ENCODE data around the gene UGT2B15.
"Not testable (repeated sequence)": the region's sequence is repeated elsewhere in the genome, so short reads cannot be mapped to it uniquely, and the experiment has no call there.

The UGT2B15 gene

DNA sequence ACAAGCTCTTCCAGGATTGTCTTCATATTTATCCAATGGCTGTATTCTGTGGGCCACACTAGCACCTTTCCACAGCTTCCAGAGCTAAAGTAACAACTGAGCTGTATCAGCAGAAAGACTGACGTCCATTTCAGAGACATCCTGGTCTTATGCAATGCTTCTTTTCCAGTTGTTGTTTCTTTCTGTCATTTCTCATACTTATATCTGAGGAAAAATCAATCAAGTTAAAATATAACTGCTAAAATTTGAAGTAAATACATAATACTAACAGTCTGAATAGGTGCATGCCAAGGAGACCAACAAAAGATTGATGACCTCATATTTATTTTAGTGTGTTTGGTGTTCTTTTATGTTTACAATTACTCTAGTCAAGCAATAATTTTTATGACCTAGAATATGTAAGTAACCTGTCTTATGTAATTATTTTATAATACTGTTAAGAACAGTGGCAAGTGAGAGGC lies at the start of gene UGT2B15:
Gene UGT2B15 (minus strand): TSS at position 174 of the 461 bp plus-strand sequence. CDS start 34 bp downstream, at position 140.
- DNase-seq (ENCODE audit: low spot score) = not testable (repeated sequence)

- DNase-seq (ENCODE audit: low spot score) = no peak
Measured at GRCh38 chr4:68719075-68719473, 48.6 kb upstream of the UGT2B15 start.

DNA sequence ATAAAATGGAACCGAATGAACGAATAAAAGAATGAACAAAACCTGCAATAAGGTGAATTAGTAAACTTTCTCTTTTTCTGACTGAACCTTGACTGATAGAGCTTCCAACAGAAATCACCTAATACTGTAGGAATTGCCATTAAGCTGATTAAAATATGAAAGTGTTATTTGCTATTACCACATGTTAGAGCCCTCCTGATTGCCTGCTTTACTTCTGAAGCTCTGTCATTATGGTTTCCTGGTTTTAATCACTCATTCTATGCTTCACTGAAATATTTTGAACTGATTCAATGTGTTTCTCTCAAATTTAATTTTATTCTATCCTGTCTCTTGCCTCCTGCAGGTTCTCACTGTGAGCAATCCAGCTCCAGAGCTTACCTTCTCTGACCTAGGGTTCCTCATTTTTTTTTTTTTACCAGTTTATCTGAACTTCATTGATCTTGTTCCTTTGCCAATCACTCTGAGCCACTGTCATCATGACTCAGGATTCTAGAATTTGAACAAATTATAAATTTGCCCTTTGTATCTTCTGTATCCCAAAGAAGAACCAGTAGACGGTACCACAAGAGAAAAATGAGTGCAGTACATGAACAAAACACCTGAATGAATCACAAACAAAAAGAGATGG lies 48.1 kb upstream of the UGT2B15 start:
- DNase-seq (ENCODE audit: low spot score) = no peak

GRCh38 chr4:68717999-68718398 lies 47.5 kb upstream of the UGT2B15 start:
- DNase-seq (ENCODE audit: low spot score) = no peak

- no peak for DNase-seq (ENCODE audit: low spot score)
Measured at GRCh38 chr4:68714400-68714799, 43.9 kb upstream of the UGT2B15 start.

DNA sequence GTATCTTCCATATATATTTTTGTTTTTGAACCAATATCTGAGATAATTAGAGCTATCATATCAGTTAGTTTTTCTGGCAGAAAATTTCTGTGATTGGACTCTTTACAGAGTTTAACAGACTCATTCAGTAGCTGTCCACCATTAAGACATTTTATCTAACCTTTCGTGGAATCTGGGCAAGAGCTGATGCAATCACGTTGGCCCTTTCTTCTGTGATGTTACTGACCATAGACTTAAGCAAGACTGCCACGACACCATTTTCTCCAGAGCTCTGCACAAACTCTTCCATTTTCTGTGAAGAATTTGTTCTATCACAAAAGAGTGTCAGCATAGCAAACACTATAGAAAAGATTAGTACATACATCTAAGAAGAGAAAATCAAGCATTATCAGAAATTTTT lies 41.8 kb upstream of the UGT2B15 start:
- DNase-seq (ENCODE audit: low spot score) = no peak

DNA sequence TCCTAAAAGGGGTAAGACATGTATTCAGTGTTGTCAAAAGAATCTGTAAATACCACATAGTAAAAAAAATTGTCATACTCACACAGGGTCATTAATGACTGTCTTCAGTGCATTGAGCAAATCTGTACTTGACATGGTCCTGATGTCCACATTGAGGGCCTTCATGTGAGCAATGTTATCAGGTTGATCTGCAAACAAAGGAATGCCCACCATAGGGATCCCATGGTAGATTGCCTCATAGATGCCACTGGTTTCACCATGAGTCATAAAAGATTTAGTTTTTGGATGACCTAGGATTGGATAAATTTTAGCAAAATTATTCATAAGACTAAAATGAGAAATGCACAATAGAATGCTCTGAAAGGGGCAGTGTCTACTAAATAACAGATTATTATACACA lies 38.1 kb upstream of the UGT2B15 start:
- no peak for DNase-seq (ENCODE audit: low spot score)

- not testable (repeated sequence) for DNase-seq (ENCODE audit: low spot score)
Measured at GRCh38 chr4:68703168-68703567, 32.7 kb upstream of the UGT2B15 start.

DNA sequence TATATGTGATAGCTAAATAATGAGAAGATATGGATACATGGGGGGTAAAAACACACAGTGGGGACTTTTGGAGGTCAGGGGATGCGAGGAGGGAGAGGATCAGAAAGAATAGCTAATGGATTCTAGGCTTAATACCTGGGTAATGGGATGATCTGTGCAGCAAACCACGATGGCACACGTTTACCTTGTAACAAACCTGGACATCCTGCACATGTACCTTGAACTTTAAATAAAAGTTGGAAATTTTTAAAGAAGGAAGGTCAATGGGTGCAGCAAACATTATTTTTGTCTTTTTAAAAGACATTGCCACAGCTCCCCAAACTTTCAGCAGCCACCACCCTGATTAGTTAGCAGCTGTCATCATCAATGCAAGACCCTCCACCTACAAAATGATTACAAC lies 29.7 kb upstream of the UGT2B15 start:
- no peak for DNase-seq (ENCODE audit: low spot score)

- DNase-seq (ENCODE audit: low spot score) = no peak
Measured at GRCh38 chr4:68693325-68694075, 23.0 kb upstream of the UGT2B15 start.

- DNase-seq (ENCODE audit: low spot score) = no peak
Measured at GRCh38 chr4:68691186-68691585, 20.7 kb upstream of the UGT2B15 start.

DNA sequence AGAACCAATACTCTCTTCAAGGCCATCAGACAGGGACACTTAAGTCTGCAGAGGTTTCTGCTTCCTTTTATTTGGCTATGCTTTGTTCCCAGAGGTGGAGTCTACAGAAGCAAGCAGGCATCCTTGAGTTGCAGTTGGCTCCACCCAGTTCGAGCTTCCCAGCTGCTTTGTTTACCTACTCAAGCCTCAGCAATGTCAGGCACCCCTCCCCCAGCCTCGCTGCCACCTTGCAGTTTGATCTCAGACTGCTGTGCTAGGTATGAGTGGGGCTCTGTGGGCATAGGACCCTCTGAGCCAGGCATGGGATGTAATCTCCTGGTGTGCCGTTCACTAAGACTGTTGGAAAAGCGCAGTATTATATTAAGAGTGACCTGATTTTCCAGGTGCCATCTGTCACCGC lies 12.6 kb upstream of the UGT2B15 start:
- no peak for DNase-seq (ENCODE audit: low spot score)

DNA sequence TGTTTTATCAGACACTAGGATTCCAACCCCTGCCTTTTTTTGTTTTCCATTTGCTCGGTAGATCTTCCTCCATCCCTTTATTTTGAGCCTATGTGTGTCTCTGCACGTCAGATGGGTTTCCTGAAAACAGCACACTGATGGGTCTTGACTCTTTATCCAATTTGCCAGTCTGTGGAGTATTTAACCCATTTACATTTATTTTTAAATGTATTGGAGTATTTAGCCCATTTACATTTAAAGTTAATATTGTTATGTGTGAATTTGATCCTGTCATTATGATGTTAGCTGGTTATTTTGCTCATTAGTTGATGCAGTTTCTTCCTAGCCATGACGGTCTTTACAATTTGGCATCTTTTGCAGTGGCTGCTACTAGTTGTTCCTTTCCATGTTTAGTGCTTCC lies 10.8 kb upstream of the UGT2B15 start:
- not testable (repeated sequence) for DNase-seq (ENCODE audit: low spot score)

DNA sequence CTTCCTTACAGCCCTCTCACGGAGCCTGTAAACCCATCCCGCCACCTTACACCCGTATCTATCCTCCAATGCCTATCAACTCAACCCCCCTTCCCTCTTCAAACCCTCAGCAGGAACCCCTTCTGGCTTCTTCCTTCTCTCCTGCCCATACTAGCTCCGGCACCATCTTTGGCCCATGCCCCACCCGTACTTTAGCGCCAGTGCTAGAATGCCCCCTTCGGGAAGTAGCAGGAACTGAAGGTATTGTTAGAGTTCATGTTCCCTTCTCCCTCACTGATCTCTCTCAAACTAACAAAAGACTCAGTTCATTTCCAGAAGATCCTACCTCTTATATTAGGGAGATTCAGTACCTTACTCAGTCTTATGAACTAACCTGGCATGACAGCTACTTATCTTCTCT lies 2.7 kb upstream of the UGT2B15 start:
- no peak for DNase-seq (ENCODE audit: low spot score)

DNA sequence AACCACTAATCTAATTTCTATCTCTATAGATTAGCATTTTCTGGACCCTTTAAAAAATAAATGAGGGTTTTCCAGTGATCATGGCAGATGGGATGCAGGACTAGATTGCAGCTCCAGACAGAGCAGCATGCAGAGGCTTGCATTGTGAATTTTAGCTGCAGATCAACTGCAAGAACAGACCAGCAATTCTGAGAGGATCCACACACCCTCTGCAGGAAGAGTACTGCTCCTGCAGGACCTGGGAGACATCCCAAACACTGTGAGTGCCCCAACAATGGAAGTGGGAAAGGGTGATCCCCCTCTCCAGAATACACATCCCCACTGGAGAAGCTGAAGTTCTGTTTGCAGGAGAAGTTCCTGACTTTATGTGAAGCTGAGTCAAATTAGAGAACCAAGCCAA lies 765 bp upstream of the UGT2B15 start:
- DNase-seq (ENCODE audit: low spot score) = not testable (repeated sequence)

DNA sequence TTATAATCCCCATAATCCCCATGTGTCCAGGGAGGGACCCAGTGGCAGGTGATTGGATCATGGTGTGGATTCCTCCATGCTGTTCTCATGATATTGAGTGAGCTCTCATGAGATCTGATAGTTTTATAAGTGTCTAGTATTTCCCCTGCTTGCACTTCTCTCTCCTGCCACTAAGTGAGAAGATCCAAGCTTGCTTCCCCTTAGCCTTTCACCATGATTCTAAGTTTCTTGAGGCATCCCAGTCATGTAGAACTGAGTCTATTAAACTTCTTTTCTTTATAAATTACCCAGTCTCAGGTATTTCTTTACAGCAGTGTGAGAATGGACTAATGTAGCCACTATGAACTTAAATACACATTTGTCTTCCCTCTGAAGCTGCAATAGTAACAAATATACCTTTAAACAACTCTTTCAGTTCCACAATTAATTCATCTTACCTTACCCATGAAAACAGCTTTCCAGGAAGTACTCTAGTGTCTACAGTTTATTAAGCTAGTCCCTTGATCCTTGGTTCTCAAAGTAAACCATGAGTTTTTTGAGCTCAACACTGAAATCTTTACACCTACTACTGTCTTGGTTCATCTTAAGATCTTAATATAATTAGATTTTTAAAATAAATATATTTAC lies 1.8 kb downstream of the UGT2B15 start:
- DNase-seq (ENCODE audit: low spot score) = not testable (repeated sequence)

GRCh38 chr4:68667551-68667950 lies 2.9 kb downstream of the UGT2B15 start:
- not testable (repeated sequence) for DNase-seq (ENCODE audit: low spot score)

- not testable (repeated sequence) for DNase-seq (ENCODE audit: low spot score)
Measured at GRCh38 chr4:68664721-68665120, 5.7 kb downstream of the UGT2B15 start.

DNA sequence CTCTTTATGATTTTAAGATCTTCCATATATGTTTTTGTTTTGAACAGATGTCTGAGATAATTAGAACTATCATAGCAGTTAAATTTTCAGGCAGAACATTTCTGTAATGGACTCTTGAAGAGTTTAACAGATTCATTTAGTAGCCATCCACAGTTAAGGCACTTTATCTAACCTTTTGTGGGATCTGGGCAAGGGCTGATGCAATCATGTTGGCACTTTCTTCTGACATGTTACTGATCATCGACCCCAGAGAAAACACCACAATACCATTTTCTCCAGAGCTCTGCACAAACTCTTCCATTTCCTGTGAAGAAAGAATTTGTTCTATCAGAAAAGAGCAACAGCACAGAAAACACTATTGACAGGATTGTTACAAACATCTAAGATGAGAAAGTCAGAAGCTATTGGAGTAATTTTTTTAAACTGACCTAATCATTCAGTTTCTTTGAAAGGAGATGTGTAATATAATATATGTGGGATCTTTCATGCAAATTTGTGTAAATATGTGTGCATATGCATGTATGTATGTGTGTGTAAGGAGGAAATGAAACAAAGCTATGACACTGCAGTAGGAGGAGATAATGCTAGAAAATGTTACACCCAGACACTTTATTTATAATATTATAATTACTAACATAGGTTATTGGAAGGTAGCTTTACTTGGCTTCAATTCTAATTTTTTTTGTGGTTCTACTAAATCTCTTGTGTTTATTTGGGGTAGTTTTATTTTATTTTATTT lies 7.4 kb downstream of the UGT2B15 start:
- not testable (repeated sequence) for DNase-seq (ENCODE audit: low spot score)

- no peak for DNase-seq (ENCODE audit: low spot score)
Measured at GRCh38 chr4:68658672-68659071, 11.8 kb downstream of the UGT2B15 start.

GRCh38 chr4:68657022-68657594 lies 13.3 kb downstream of the UGT2B15 start:
- DNase-seq (ENCODE audit: low spot score) = not testable (repeated sequence)

- not testable (repeated sequence) for DNase-seq (ENCODE audit: low spot score)
Measured at GRCh38 chr4:68656445-68656973, 13.9 kb downstream of the UGT2B15 start.

All from SW480 (cell line).